Skeletal muscle tissue (tissue), 4 donors: ENCODE results near the gene METAP1D. TPM values are rescaled to one million over a fixed set of nuclear protein-coding genes. Genes with fewer than 3 reads are reported as not detected.
A peak's percentile ranks its signal among the peaks of the same experiment; 100 is the strongest.

ENCODE experiments used
- H3K27ac ChIP-seq: one replicate; pipeline ENCODE4 v1.7.0; 2013; ENCODE audit warnings: mild to moderate bottlenecking, low read depth, low read length, inconsistent platforms
- H3K27me3 ChIP-seq, 3 donors: one replicate each; pipeline ENCODE4 v1.7.0; 2013; ENCODE audit warnings: low read length in 3 of 3; ENCODE audit not compliant: control insufficient read depth in 3 of 3, insufficient read depth in 3 of 3
- H3K36me3 ChIP-seq, 3 donors: one replicate each; pipeline ENCODE4 v1.7.0; 2013; ENCODE audit warnings: low read length in 3 of 3; ENCODE audit not compliant: control insufficient read depth in 3 of 3, insufficient read depth in 3 of 3
- H3K4me1 ChIP-seq, 3 donors: one replicate each; pipeline ENCODE4 v1.7.0; 2013; ENCODE audit warnings: low read length in 3 of 3, mild to moderate bottlenecking in 3 of 3; ENCODE audit not compliant: control insufficient read depth in 3 of 3, insufficient read depth in 3 of 3
- H3K4me3 ChIP-seq, 3 donors: one replicate each; pipeline ENCODE4 v1.7.0; 2013; ENCODE audit warnings: low read length in 3 of 3
- H3K9ac ChIP-seq, 3 donors: one replicate each; pipeline ENCODE4 v1.7.0; 2013; ENCODE audit warnings: low read length in 3 of 3, mild to moderate bottlenecking in 3 of 3, moderate library complexity in 2 of 3, low read depth in 1 of 3
- H3K9me3 ChIP-seq, 3 donors: one replicate each; pipeline ENCODE4 v1.7.0; 2013; ENCODE audit warnings: low read length in 3 of 3; ENCODE audit not compliant: control insufficient read depth in 3 of 3
- total RNA-seq: library from RNA; depleted of rRNA; stranded (reverse); fragments of >200 nt; gene quantifications from one replicate; pipeline ENCODE4 v1.2.3, GENCODE V29; 2014
- donor health status: Osteomylitis.

The METAP1D gene
- total RNA-seq, 1 donor from 2014 or later: 8.9 TPM

GRCh38 chr2:172100935-172101820 lies 101.4 kb downstream of the METAP1D start:
- Histone ChIP-seq H3K9me3 (no peaks in the 10 kb centered on the region), H3K4me3 (peak overlapping the region; percentile 30 to 70 (median 67)), H3K4me1 (peaks cover 42 to 60% (median 54%) of the 10 kb centered on the region in 3 donors), H3K27me3 (peaks cover 96 to 98% (median 97%) of the 10 kb centered on the region in 3 donors), H3K9ac (no peak overlapping the region), H3K27ac (no peak overlapping the region), H3K36me3 (no peaks in the 10 kb centered on the region)

GRCh38 chr2:172101821-172102390 lies 102.2 kb downstream of the METAP1D start:
- Histone ChIP-seq H3K9ac (no peak overlapping the region), H3K4me3 (peak overlapping the region; percentile 30 to 70 (median 67)), H3K9me3 (no peaks in the 10 kb centered on the region), H3K27ac (no peak overlapping the region), H3K27me3 (peaks cover 96 to 98% (median 97%) of the 10 kb centered on the region in 3 donors), H3K4me1 (peaks cover 42 to 57% (median 54%) of the 10 kb centered on the region in 3 donors), H3K36me3 (no peaks in the 10 kb centered on the region)

- H3K27me3 ChIP-seq: peaks cover 96 to 97% (median 97%) of the 10 kb centered on the region in 3 donors
- no peak within 1 kb of the TSS for H3K27ac ChIP-seq
- peak within 1 kb of the TSS in 1 of 3 donors; percentile 33 for H3K9ac ChIP-seq
- peak within 1 kb of the TSS; percentile 43 to 70 (median 67) for H3K4me3 ChIP-seq
- no peaks in the 10 kb centered on the region for H3K36me3 ChIP-seq
- peaks cover 38 to 51% (median 50%) of the 10 kb centered on the region in 3 donors for H3K4me1 ChIP-seq
- no peaks in the 10 kb centered on the region for H3K9me3 ChIP-seq
These were observed 102.9 kb downstream of the METAP1D start, which contains the start of gene DLX2 for GRCh38 chr2:172102391-172103359. Gene DLX2 (minus strand): TSS chr2:172102900. CDS start chr2:172102538, 362 bp downstream.

- H3K4me1 ChIP-seq: peaks cover 37 to 55% (median 51%) of the 10 kb centered on the region in 3 donors
- no peaks in the 10 kb centered on the region for H3K9me3 ChIP-seq
- H3K27me3 ChIP-seq: peaks cover 96 to 97% (median 97%) of the 10 kb centered on the region in 3 donors
- no peak overlapping the region for H3K9ac ChIP-seq
- peak overlapping the region in 1 of 3 donors; percentile 43 for H3K4me3 ChIP-seq
- H3K36me3 ChIP-seq: no peaks in the 10 kb centered on the region
- no peak overlapping the region for H3K27ac ChIP-seq
These were observed 103.9 kb downstream of the METAP1D start for GRCh38 chr2:172103471-172104272.

GRCh38 chr2:172105471-172106107 lies 105.8 kb downstream of the METAP1D start:
- peaks cover 87 to 91% (median 88%) of the 10 kb centered on the region in 3 donors for H3K27me3 ChIP-seq
- H3K9ac ChIP-seq: no peak overlapping the region
- H3K9me3 ChIP-seq: no peaks in the 10 kb centered on the region
- H3K4me3 ChIP-seq: peak overlapping the region in 1 of 3 donors; percentile 43
- peaks cover 28 to 44% (median 40%) of the 10 kb centered on the region in 3 donors for H3K4me1 ChIP-seq
- H3K27ac ChIP-seq: no peak overlapping the region
- no peaks in the 10 kb centered on the region for H3K36me3 ChIP-seq

GRCh38 chr2:172106108-172106961 lies 106.6 kb downstream of the METAP1D start:
- Histone ChIP-seq H3K36me3 (no peaks in the 10 kb centered on the region), H3K4me3 (peak overlapping the region; percentile 41 to 43 (median 43)), H3K27ac (no peak overlapping the region), H3K27me3 (peaks cover 81 to 83% (median 82%) of the 10 kb centered on the region in 3 donors), H3K9ac (no peak overlapping the region), H3K4me1 (peaks cover 24 to 36% (median 35%) of the 10 kb centered on the region in 3 donors), H3K9me3 (no peaks in the 10 kb centered on the region)

GRCh38 chr2:172107690-172108586 lies 108.2 kb downstream of the METAP1D start:
- Histone ChIP-seq H3K36me3 (no peaks in the 10 kb centered on the region), H3K27ac (no peak overlapping the region), H3K27me3 (peaks cover 67 to 73% (median 67%) of the 10 kb centered on the region in 3 donors), H3K4me1 (peaks cover 13 to 22% (median 21%) of the 10 kb centered on the region in 3 donors), H3K4me3 (no peak overlapping the region), H3K9me3 (no peaks in the 10 kb centered on the region), H3K9ac (no peak overlapping the region)
